Measurements from ENCODE around the gene DENND2A. TPM values are rescaled to one million over a fixed set of nuclear protein-coding genes. Genes with fewer than 3 reads are reported as not detected.

DENND2A gene
- total RNA-seq, 4 donors from 2014 or later = 25.2 to 83.5 (median 46.5) TPM

GRCh38 chr7:140643416-140643815 lies 2.8 kb upstream of the DENND2A start:
- ATAC-seq = no peak
- Histone ChIP-seq H3K27me3 (no peaks in the 10 kb centered on the region), H3K4me1 (peaks cover 0 to 57% (median 19%) of the 10 kb centered on the region in 3 donors), H3K36me3 (no peaks in the 10 kb centered on the region), H3K9me3 (no peaks in the 10 kb centered on the region), H3K27ac (peak overlapping the region in 3 of 4 donors; percentile 63 to 98 (median 95)), H3K4me3 (no peak overlapping the region)
- TF ChIP-seq POLR2AphosphoS5 (IDR thresholded peaks at IDR 0.05) (no peak), POLR2A (IDR thresholded peaks at IDR 0.05) (no peak), EP300 (IDR thresholded peaks at IDR 0.05) (no peak), CTCF (IDR thresholded peaks at IDR 0.05) (no peak)
- WGBS, 2 donors (ENCODE audit: low coverage in 1 of 2) = 70 to 100% methylated on average over 3 to 4 of the region's 5 CpGs

- H3K4me3 ChIP-seq = peak overlapping the region; percentile 36 to 65
- no peaks in the 10 kb centered on the region for H3K36me3 ChIP-seq
- no peaks in the 10 kb centered on the region for H3K27me3 ChIP-seq
- H3K9me3 ChIP-seq = no peaks in the 10 kb centered on the region
- TF ChIP-seq CTCF (IDR thresholded peaks at IDR 0.05) (no peak), POLR2AphosphoS5 (IDR thresholded peaks at IDR 0.05) (no peak), EP300 (IDR thresholded peaks at IDR 0.05) (no peak), POLR2A (IDR thresholded peaks at IDR 0.05) (no peak)
- WGBS, 2 donors (ENCODE audit: low coverage in 1 of 2) = 19 to 33% methylated on average over 10 to 15 of the region's 15 CpGs
- ATAC-seq = no peak
- peak overlapping the region; percentile 92 to 98 (median 96) for H3K27ac ChIP-seq
- H3K4me1 ChIP-seq = peaks cover 0 to 64% (median 22%) of the 10 kb centered on the region in 3 donors
Measured at GRCh38 chr7:140641524-140642195, 1.0 kb upstream of the DENND2A start.

GRCh38 chr7:140640060-140640637 lies 464 bp downstream of the DENND2A start:
- H3K27me3 ChIP-seq = no peaks in the 10 kb centered on the region
- no peaks in the 10 kb centered on the region for H3K9me3 ChIP-seq
- peak; percentile 27 for ATAC-seq
- H3K36me3 ChIP-seq = no peaks in the 10 kb centered on the region
- peak overlapping the region; percentile 22 to 98 (median 96) for H3K27ac ChIP-seq
- TF ChIP-seq CTCF (IDR thresholded peaks at IDR 0.05) (no peak), EP300 (IDR thresholded peaks at IDR 0.05) (no peak), POLR2AphosphoS5 (IDR thresholded peaks at IDR 0.05) (no peak), POLR2A (IDR thresholded peaks at IDR 0.05) (peak in 1 of 2 donors; percentile 9)
- WGBS, 2 donors (ENCODE audit: low coverage in 1 of 2) = 0% methylated on average over 2 of the region's 74 CpGs; no CpG with 5 or more reads in 1 of the 2 donors
- peak overlapping the region; percentile 36 to 65 for H3K4me3 ChIP-seq
- peaks cover 0 to 79% (median 29%) of the 10 kb centered on the region in 3 donors for H3K4me1 ChIP-seq

- peak; percentile 17 for ATAC-seq
- H3K4me1 ChIP-seq = peaks cover 0 to 85% (median 33%) of the 10 kb centered on the region in 3 donors
Measured at GRCh38 chr7:140639366-140640053, 1.1 kb downstream of the DENND2A start.

More at GRCh38 chr7:140639366-140640053, 1.1 kb downstream of the DENND2A start:
- Histone ChIP-seq H3K27ac (peak overlapping the region; percentile 22 to 98 (median 96)), H3K4me3 (peak overlapping the region; percentile 36 to 65), H3K9me3 (no peaks in the 10 kb centered on the region), H3K27me3 (no peaks in the 10 kb centered on the region), H3K36me3 (no peaks in the 10 kb centered on the region)
- WGBS, 2 donors (ENCODE audit: low coverage in 1 of 2) = 1 to 17% methylated on average over 10 of the region's 15 CpGs
- TF ChIP-seq EP300 (IDR thresholded peaks at IDR 0.05) (no peak), CTCF (IDR thresholded peaks at IDR 0.05) (no peak), POLR2A (IDR thresholded peaks at IDR 0.05) (no peak), POLR2AphosphoS5 (IDR thresholded peaks at IDR 0.05) (no peak)

All from gastroesophageal sphincter (tissue), 4 donors.